HG03439 (cell line): Measurements from ENCODE around the gene TULP4.
A peak's percentile ranks its signal among the peaks of the same experiment; 100 is the strongest.
"Not testable (repeated sequence)": the region's sequence is repeated elsewhere in the genome, so short reads cannot be mapped to it uniquely, and the experiment has no call there.

Source experiments
- ATAC-seq: cut with Tn5 transposase; IDR thresholded peaks from one replicate; pipeline ENCODE4 v1.9.1; 2021; ENCODE audit warnings: mild to moderate bottlenecking, moderate library complexity; ENCODE audit not compliant: unreplicated experiment

Gene TULP4

DNA sequence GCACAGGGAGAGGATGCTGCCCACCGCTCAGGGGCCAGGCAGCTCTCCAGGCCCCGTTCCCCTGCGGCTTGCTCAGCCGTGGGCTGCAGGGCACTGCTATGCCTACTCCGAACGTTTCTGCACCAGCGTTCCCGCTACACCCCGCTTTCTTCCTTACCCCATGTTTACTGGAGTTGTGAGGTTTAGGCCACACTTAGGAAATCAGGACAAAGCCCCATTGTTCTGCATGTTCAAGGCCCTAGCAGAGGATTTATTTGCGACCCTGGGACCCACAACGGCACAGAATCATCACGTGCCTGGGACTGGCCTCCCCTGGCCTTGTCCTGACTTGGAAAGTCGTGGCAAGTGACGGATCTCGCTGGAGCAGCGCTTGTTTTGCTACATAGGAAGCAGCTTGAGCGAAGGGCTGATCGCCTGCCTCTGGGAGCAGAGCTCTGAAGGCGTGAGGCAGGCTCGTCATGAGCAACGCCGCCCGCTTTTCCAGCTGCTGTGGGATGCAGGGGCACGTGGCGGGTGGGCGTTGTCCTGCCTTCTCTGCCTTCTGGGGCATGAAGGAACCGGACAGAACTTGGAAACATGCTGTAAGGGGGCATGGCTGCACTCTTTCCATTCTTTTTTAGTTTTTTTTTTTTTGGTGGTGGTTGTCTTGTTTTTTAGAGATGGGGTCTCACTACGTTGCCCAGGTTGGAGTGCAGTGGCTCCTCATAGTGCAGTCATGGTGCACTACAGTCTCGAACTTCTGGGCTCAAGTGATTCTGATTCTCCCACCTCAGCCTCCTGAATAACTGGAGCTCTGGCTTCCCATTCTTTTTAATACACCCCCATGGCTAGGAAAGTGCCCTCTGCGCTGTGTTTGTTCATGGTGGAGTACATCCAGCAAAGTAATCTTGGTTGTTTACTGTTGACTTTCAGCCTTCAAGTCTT is 233.0 kb downstream of the TULP4 start:
- no peak for ATAC-seq

GRCh38 chr6:158548418-158549161 is 236.3 kb downstream of the TULP4 start:
- ATAC-seq, result no peak

- ATAC-seq, result no peak
Observed at GRCh38 chr6:158552055-158552795, 240.0 kb downstream of the TULP4 start.

- ATAC-seq, result no peak
Observed at GRCh38 chr6:158552796-158553138, 240.5 kb downstream of the TULP4 start.

DNA sequence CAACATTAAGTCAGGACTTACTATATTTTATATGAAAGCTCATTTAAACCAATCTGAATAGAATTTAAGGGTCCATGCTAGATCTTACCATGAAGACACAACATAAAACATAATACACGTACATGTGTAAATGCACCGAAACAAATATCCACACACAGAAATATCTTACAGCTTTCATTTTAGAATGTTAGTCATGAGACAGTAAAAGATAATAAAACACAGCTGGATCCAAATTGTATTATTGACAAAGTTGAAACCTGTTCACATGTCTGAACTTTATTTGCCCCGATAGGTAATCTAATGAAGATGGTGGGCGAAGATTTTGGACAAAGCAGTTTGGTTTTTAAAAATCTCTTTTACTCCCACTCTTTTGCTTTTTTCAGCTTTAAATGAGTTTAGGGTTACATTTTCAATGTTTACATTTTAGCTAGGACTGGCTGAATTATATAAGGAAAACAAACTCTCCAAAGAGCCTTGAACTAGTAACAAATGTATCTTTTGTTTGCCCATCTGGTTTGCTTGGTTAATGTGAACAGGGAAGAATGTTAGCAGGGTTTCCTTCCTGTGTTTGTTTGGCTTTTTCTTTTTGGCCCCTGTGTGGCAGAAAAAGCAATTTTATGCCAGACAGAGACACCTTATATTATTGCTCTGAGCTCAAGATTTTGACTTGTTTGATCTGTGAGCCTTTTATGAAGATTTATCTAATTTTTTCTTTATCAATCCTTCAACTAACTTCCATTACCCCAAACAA is 242.5 kb downstream of the TULP4 start:
- no peak for ATAC-seq

- ATAC-seq, result no peak
Observed at GRCh38 chr6:158556113-158556512, 243.8 kb downstream of the TULP4 start.

- not testable (repeated sequence) for ATAC-seq
Observed at GRCh38 chr6:158557110-158557509, 244.8 kb downstream of the TULP4 start.

DNA sequence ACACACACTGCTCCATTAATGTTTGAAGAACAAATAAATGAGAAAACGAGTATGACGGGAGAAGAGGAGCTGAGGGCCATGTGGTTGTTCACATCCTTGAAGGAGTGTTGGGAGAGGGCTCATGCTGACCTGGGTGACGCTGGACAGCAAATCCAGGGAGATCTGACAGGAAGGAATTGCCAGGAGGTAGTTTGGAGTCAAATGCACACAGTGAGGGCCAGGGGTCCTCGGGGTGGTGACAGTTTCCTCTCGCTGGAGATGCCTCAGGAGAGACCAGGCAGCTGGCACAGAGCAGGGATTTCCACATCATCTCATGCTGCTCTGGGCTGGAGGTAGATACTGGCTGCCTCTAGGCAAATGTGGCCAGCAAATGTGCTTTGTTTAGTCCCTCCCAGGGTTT is 245.7 kb downstream of the TULP4 start:
- ATAC-seq, result no peak

DNA sequence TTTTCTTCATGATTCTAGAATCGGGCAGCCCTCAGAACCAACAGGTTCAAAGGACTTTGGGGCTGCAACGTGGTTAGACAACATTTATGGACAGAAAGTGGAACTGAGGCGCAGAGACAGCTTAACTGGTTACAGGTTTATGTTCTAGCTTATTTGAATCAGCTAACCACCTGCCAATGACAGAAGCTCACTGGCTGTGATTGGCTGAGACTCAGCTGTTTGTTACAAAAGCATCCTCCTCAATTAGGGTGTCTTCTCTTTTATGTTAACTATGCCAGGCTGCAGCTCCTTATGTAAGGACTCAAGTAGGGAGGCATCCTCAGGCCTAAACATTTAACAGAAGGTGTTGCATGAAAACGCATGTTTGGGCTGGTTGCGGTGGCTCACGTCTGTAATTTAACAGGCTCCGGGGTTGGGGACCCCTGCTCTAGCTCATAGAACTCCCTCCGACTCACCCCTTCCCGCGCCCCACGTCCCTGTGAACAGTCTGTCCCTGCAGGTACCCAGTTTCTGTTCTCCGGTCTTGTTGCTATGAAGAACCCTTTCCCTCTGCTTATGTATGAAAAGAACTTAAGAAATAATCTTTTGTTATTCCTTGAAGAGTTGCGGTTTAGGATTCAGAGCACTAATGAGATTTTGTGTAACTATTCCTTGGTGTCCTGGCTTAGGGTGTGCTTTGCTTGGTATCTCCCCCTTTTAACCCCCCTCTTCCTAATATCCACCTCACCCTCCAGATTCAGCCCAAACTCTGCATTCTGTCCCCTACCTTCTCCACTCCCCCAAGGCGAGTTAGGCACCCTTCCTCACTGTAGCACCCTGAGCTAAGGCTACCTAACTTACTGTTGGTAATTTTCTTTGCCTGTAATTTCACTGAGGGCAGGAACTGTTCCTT is 246.4 kb downstream of the TULP4 start:
- ATAC-seq, result no peak

- ATAC-seq, result no peak
Observed at GRCh38 chr6:158559338-158559894, 247.2 kb downstream of the TULP4 start.

DNA sequence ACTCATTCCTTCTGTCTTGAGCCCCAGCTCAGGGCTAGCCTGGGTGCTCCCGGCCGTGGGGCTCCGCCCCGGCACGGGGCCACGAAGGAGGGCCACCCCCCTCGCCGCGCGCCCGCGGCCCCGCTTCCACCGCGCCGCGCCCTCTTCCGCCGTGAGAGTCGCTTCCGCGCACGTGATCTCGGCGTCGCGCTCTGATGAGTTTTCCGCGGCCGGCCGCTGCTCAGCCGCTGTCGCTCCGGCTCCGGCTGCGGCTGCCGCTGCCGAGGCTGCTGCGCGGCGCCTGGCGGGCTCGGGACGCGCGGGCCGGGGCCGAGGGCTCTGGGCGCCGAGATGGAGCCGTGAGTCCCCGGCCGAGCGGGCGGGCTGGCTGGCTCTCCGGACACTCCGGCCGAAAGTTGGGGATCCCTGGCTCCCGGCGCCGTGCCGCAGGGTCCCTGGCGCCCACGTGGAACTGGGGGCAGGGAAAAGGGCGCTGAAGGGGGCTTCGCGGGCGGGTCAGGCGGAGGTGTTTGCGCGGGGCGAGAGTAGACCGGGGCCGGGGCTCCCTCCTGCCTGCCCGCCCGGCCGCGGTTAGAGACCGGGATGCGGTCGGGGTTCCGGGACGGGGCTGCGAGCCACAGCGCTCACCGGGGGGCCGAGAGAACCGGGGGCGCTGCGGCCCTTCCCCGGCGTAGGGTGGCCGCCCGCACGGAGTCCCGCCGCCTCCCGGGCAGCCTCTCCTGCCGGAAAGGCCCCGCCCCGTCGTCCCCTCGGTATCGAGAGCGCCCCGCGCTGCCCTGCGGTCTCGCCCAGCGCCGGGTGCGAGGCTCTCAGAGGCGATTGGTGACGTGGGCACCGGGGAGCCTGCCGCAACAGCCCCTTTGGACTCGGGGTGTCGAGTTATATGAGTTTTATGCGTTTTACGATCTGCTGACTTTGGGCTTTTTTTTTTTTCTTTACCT is 247.9 kb downstream of the TULP4 start, which contains the start of gene TMEM181:
Gene TMEM181, plus strand, starts transcription at position 197 of the 941 bp plus-strand sequence. Its CDS starts 134 bp downstream, at position 331.
- peak; percentile 88 for ATAC-seq

DNA sequence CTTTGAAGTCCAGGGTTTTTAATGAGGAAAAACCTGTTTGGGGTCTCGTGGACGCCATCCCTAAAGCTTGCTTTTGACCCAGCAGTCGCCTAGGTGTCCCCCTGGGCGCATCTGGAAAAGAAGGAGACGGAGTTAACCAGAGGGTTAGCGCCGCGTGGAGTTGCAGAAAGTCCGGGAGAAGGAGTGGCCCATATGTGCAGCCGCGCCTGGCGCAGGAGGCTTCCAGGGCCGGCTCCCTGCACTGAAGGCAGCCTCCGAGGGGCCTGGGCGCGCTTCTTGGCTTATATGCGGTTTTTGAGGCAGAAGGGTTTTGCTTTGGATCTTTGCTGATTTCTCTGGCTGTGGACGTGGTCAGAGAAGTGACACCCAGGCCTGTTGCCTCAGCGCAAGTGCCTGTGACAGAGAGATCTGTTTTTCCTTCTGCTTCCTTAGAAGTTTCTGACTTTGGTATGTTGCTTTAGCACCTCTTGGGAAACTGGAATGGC is 248.6 kb downstream of the TULP4 start:
- no peak for ATAC-seq
